Keratinocyte (primary cell): Measurements from ENCODE around the gene SYNE2. TPM values are rescaled to one million over a fixed set of nuclear protein-coding genes. Genes with fewer than 3 reads are reported as not detected.
A peak's percentile ranks its signal among the peaks of the same experiment; 100 is the strongest.

ENCODE experiments used
- DNase-seq: peaks from one replicate; pipeline ENCODE4 v3.0.0-alpha.2; 2011; ENCODE audit warnings: low read depth, missing footprints, low spot score
- FAIRE-seq: peaks from 2 replicates; lab custom pipeline; 2011; peaks lifted over from hg19 to GRCh38; lab: Jason Lieb, UNC
- H2AFZ ChIP-seq: 2 replicates; pipeline ENCODE4 v1.6.0; 2012; ENCODE audit warnings: low read length, control low read depth, inconsistent platforms; ENCODE audit not compliant: control insufficient read depth
- H3K27ac ChIP-seq: 2 replicates; pipeline ENCODE4 v1.5.1; 2011; ENCODE audit warnings: low read length; ENCODE audit not compliant: control insufficient read depth, insufficient read depth
- H3K27me3 ChIP-seq: 3 replicates; pipeline ENCODE4 v1.6.0; 2011; ENCODE audit warnings: low read length; ENCODE audit not compliant: control insufficient read depth, insufficient read depth; ENCODE audit errors: extremely low read depth
- H3K36me3 ChIP-seq, 2 experiments: 2 replicates in 1 of 2; 3 replicates in 1 of 2; pipeline ENCODE4 v1.5.1; 2011; ENCODE audit warnings: low read length in 2 of 2, mild to moderate bottlenecking in 1 of 2; ENCODE audit not compliant: control insufficient read depth in 2 of 2, insufficient read depth in 2 of 2; ENCODE audit errors: extremely low read depth in 1 of 2
- H3K4me1 ChIP-seq: 3 replicates; pipeline ENCODE4 v1.5.1; 2011; ENCODE audit warnings: low read length; ENCODE audit not compliant: control insufficient read depth, insufficient read depth; ENCODE audit errors: extremely low read depth
- H3K4me2 ChIP-seq: 3 replicates; pipeline ENCODE4 v1.6.0; 2011; ENCODE audit warnings: low read depth, low read length; ENCODE audit not compliant: control insufficient read depth, insufficient read depth; ENCODE audit errors: extremely low read depth
- H3K4me3 ChIP-seq, 3 experiments: fragments of 200-600 bp in 1 of 3; sonication (generic) in 1 of 3; 2 replicates in 2 of 3; 3 replicates in 1 of 3; pipeline ENCODE4 v1.5.1; 2011 to 2016; ENCODE audit warnings: low read length in 3 of 3, mild to moderate bottlenecking in 3 of 3, control low read depth in 2 of 3, inconsistent platforms in 1 of 3, low read depth in 1 of 3, mixed read lengths in 1 of 3, mixed run types in 1 of 3, moderate library complexity in 1 of 3; ENCODE audit not compliant: control insufficient read depth in 2 of 3, insufficient read depth in 2 of 3; ENCODE audit errors: extremely low read depth in 1 of 3
- H3K79me2 ChIP-seq: 2 replicates; pipeline ENCODE4 v1.6.0; 2012; ENCODE audit warnings: low read length; ENCODE audit not compliant: control insufficient read depth, insufficient read depth
- H3K9ac ChIP-seq: 3 replicates; pipeline ENCODE4 v1.6.0; 2011; ENCODE audit warnings: low read length; ENCODE audit not compliant: control insufficient read depth, insufficient read depth; ENCODE audit errors: extremely low read depth
- H3K9me1 ChIP-seq: 3 replicates; pipeline ENCODE4 v1.6.0; 2011; ENCODE audit warnings: low read length; ENCODE audit not compliant: control insufficient read depth, insufficient read depth; ENCODE audit errors: extremely low read depth
- H3K9me3 ChIP-seq: 2 replicates; pipeline ENCODE4 v1.5.1; 2012; ENCODE audit warnings: low read depth, low read length; ENCODE audit not compliant: control insufficient read depth
- H4K20me1 ChIP-seq: 3 replicates; pipeline ENCODE4 v1.6.0; 2011; ENCODE audit warnings: low read length; ENCODE audit not compliant: control insufficient read depth, insufficient read depth; ENCODE audit errors: extremely low read depth
- EZH2 ChIP-seq: IDR thresholded peaks from one replicate; pipeline ENCODE4 v1.6.1; 2012; ENCODE audit warnings: inconsistent platforms, mild to moderate bottlenecking, low read length, moderate library complexity
- dilution Hi-C: fragments of 300-500 bp; cut with MboI; formaldehyde crosslinking; loops from one replicate; pipeline ENCODE4 v1.7.0; 2020; ENCODE audit warnings: low sequenced_read_pairs; ENCODE audit not compliant: extremely low pct_ligation_motif_present
- polyA plus RNA-seq, 5 experiments: library from polyadenylated mRNA; depleted of rRNA in 3 of 5; stranded (reverse) in 3 of 5; stranded (forward) in 1 of 5; unstranded in 1 of 5; fragments of >200 nt; gene quantifications; 1 replicate in 1 of 5; 2 replicates in 3 of 5; 3 replicates in 1 of 5; pipeline versions ENCODE4 v1.2.1 to v1.2.3, GENCODE V29; 2011 to 2012; ENCODE audit warnings: missing spikeins in 2 of 5, low read depth in 1 of 5, low replicate concordance in 1 of 5
- TF ChIP-seq, protein P1 (sequence below), 3 experiments: IDR thresholded peaks in 1 of 3; conservative IDR thresholded peaks in 1 of 3; optimal IDR thresholded peaks in 1 of 3; 2 replicates in 2 of 3; 3 replicates in 1 of 3; pipeline versions ENCODE3 to v1.5.1; 2011; ENCODE audit warnings: low read length in 3 of 3, mild to moderate bottlenecking in 3 of 3, moderate library complexity in 2 of 3, control low read depth in 1 of 3, inconsistent platforms in 1 of 3; ENCODE audit not compliant: insufficient read depth in 2 of 3; ENCODE audit errors: extremely low read depth in 1 of 3

SYNE2 gene
- polyA plus RNA-seq, 1 donor (not counting 4 experiments of a cell fraction or from before 2014, with no cell fraction given), result 9.9 TPM

DNA sequence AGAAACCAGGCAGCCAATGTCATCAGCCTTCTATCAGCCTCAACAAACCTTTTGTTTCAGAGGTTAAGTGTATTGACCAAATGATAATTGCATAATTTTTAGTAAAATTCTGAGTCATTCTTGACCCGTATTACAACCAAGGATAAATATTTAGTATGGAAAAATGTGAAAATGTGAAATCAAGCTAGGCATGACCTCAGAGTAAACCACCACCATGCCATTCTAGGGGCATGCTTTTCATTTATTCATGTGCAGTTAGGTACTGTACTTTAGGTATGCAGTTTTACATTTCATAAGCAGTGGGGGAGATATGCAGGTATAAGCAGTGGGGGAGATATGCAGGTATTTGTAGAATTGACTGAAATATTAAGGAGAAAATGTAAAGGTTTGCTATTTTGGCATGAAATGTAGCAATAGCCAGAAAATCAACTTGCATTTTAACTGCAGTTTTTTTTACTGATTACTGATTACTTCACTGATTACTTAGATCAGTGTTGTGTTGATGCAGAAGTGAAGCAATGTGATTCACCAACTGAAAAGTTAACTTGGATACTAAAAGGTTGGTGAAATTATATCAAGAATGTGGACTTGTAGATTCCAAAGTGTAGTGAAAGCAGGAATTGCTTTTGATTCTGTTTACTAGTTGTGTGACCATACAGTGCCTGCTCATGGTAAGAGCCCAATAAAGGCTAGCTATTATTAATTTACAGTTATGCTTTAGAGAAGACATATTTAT lies 257.2 kb downstream of the SYNE2 start:
- Histone ChIP-seq H3K9me1 (no peaks in the 10 kb centered on the region), H3K4me3 (no peak overlapping the region), H4K20me1 (no peaks in the 10 kb centered on the region), H3K9me3 (no peaks in the 10 kb centered on the region), H3K27me3 (no peaks in the 10 kb centered on the region), H3K4me2 (no peak overlapping the region), H3K4me1 (peaks cover 11% of the 10 kb centered on the region), H2AFZ (no peak overlapping the region), H3K79me2 (no peaks in the 10 kb centered on the region), H3K9ac (no peak overlapping the region), H3K27ac (no peak overlapping the region), H3K36me3 (peaks cover 2% of the 10 kb centered on the region in 2 experiments)
- no peak for TF ChIP-seq EZH2
- TF ChIP-seq, protein P1, sequence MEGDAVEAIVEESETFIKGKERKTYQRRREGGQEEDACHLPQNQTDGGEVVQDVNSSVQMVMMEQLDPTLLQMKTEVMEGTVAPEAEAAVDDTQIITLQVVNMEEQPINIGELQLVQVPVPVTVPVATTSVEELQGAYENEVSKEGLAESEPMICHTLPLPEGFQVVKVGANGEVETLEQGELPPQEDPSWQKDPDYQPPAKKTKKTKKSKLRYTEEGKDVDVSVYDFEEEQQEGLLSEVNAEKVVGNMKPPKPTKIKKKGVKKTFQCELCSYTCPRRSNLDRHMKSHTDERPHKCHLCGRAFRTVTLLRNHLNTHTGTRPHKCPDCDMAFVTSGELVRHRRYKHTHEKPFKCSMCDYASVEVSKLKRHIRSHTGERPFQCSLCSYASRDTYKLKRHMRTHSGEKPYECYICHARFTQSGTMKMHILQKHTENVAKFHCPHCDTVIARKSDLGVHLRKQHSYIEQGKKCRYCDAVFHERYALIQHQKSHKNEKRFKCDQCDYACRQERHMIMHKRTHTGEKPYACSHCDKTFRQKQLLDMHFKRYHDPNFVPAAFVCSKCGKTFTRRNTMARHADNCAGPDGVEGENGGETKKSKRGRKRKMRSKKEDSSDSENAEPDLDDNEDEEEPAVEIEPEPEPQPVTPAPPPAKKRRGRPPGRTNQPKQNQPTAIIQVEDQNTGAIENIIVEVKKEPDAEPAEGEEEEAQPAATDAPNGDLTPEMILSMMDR (optimal IDR thresholded peaks at IDR 0.05 in 1 of 3, IDR thresholded peaks at IDR 0.05 in 1 of 3, conservative IDR thresholded peaks at IDR 0.05 in 1 of 3; ENCODE audit: extremely low read depth in 1 of 3, insufficient read depth in 2 of 3, low read length in 3 of 3), result no peak
- dilution Hi-C loops, result no loop called here
- FAIRE-seq (peak; percentile 59), DNase-seq (no peak)

DNA sequence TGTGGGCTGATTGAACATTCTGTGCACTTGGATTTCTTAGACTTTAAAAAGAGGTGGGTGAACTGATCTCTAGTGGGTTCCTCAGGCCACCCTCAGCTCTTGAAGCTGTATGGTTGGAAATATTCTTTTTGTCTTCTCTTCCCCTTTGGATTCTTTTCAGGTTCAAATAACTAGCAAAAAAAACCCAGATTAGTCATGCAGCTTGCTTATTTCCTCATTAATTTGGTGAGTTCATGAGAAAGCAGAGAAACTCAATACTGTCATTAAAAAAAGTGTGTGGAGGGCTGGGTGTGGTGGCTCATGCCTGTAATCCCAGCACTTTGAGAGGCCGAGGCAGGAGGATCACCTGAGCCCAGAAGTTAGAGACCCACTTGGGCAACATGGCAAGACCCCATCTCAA lies 258.0 kb downstream of the SYNE2 start:
- H4K20me1 ChIP-seq, result no peaks in the 10 kb centered on the region
- no peaks in the 10 kb centered on the region for H3K27me3 ChIP-seq
- H3K9me1 ChIP-seq, result no peaks in the 10 kb centered on the region
- no peak overlapping the region for H3K4me3 ChIP-seq
- dilution Hi-C loops, result no loop called here
- H2AFZ ChIP-seq, result peak overlapping the region; percentile 34
- peak overlapping the region; percentile 63 for H3K27ac ChIP-seq
- peaks cover 11% of the 10 kb centered on the region for H3K4me1 ChIP-seq
- no peaks in the 10 kb centered on the region for H3K79me2 ChIP-seq
- no peak overlapping the region for H3K9ac ChIP-seq
- no peak overlapping the region for H3K4me2 ChIP-seq
- FAIRE-seq (no peak), DNase-seq (no peak)
- no peaks in the 10 kb centered on the region for H3K9me3 ChIP-seq
- H3K36me3 ChIP-seq, result peaks cover 2% of the 10 kb centered on the region in 2 experiments
- TF ChIP-seq, protein P1 (optimal IDR thresholded peaks at IDR 0.05 in 1 of 3, IDR thresholded peaks at IDR 0.05 in 1 of 3, conservative IDR thresholded peaks at IDR 0.05 in 1 of 3; ENCODE audit: extremely low read depth in 1 of 3, insufficient read depth in 2 of 3, low read length in 3 of 3), result no peak
- no peak for TF ChIP-seq EZH2
